Thoracic aorta (tissue), 2 donors: ENCODE measurements around the gene VAPB. TPM values are rescaled to one million over a fixed set of nuclear protein-coding genes. Genes with fewer than 3 reads are reported as not detected.

Source experiments
- ATAC-seq: fragments of 150-250 bp; one replicate; pipeline ENCODE4 v1.8.0; 2017; ENCODE audit warnings: low read depth; ENCODE audit not compliant: insufficient number of reproducible peaks, low FRiP score
- DNase-seq: peaks from one replicate; pipeline ENCODE4 v3.0.0-alpha.2; 2020; ENCODE audit warnings: low spot score
- H3K27ac ChIP-seq, 2 donors: fragments of 200-600 bp; sonication (generic); 1 replicate in 1 of 2; 2 replicates in 1 of 2; pipeline ENCODE4 v1.5.1; 2016; ENCODE audit warnings: mild to moderate bottlenecking in 2 of 2, moderate library complexity in 2 of 2
- H3K27me3 ChIP-seq: fragments of 200-600 bp; sonication (generic); replicated peaks from 2 replicates; pipeline ENCODE4 v1.6.0; 2016; ENCODE audit warnings: mild to moderate bottlenecking; ENCODE audit not compliant: insufficient read depth
- H3K36me3 ChIP-seq: fragments of 200-600 bp; sonication (generic); one replicate; pipeline ENCODE4 v1.5.1; 2016
- H3K4me1 ChIP-seq, 2 donors: fragments of 200-600 bp; sonication (generic); 1 replicate in 1 of 2; 2 replicates in 1 of 2; pipeline versions ENCODE4 v1.5.1 to v1.6.0; 2016; ENCODE audit warnings: low read depth in 2 of 2, mild to moderate bottlenecking in 1 of 2; ENCODE audit not compliant: control insufficient read depth in 1 of 2
- H3K4me3 ChIP-seq: fragments of 200-600 bp; sonication (generic); 2 replicates; pipeline ENCODE4 v1.5.1; 2016; ENCODE audit warnings: mild to moderate bottlenecking
- H3K9me3 ChIP-seq: fragments of 200-600 bp; sonication (generic); 2 replicates; pipeline ENCODE4 v1.5.1; 2016
- total RNA-seq, 2 donors: library from RNA; depleted of rRNA; stranded (reverse); fragments of >200 nt; gene quantifications; one replicate each; pipeline versions ENCODE4 v1.1.0 to v1.2.3, GENCODE V29; 2016
- TF ChIP-seq, protein P1 (sequence below): fragments of 200-600 bp; sonication (generic); IDR thresholded peaks from one replicate; pipeline ENCODE4 v1.5.1; 2019; ENCODE audit warnings: antibody characterized with exemption

Gene VAPB
- total RNA-seq, 2 donors from 2014 or later: 21.5 to 32.8 TPM

DNA sequence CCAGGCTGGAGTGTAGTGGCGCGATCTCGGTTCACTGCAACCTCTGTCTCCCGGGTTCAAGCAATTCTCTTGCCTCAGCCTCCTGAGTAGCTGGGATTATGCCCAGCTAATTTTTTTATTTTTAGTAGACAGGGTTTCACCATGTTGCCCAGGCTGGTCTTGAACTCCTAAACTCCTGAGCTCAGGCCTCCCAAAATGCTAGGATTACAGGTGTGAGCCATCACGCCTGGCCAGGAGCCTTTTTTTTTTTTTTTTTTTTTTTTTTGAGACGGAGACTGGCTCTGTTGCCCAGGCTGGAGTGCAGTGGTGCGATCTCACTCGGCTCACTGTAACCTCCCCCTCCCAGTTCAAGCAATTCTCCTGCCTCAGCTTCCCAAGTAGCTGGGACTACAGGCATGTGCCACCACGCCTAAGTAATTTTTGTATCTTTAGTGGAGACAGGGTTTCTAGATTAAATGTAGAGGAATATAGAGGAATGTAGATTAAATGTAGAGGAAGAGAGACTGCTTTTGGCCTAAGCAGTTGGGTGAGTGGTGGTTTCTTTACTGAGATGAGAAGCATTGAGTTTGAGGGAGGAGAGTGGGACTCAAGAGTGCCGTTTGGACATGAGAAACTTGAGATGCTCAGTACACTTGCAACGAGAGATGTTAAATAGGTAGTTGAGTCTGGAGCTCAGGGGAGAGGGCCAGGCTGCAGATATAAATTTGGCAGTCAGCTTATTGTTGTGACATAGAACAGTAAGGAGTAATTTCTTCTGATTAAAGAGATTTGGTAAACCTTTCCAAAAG lies 16.7 kb downstream of the VAPB start:
- ATAC-seq: no peak
- Histone ChIP-seq H3K4me3 (no peak overlapping the region), H3K36me3 (no peaks in the 10 kb centered on the region), H3K4me1 (peaks cover 19 to 43% of the 10 kb centered on the region in 2 donors), H3K9me3 (no peaks in the 10 kb centered on the region), H3K27ac (peak overlapping the region in 1 of 2 donors; percentile 17), H3K27me3 (no peaks in the 10 kb centered on the region)
- no peak for DNase-seq
- TF ChIP-seq, protein P1, sequence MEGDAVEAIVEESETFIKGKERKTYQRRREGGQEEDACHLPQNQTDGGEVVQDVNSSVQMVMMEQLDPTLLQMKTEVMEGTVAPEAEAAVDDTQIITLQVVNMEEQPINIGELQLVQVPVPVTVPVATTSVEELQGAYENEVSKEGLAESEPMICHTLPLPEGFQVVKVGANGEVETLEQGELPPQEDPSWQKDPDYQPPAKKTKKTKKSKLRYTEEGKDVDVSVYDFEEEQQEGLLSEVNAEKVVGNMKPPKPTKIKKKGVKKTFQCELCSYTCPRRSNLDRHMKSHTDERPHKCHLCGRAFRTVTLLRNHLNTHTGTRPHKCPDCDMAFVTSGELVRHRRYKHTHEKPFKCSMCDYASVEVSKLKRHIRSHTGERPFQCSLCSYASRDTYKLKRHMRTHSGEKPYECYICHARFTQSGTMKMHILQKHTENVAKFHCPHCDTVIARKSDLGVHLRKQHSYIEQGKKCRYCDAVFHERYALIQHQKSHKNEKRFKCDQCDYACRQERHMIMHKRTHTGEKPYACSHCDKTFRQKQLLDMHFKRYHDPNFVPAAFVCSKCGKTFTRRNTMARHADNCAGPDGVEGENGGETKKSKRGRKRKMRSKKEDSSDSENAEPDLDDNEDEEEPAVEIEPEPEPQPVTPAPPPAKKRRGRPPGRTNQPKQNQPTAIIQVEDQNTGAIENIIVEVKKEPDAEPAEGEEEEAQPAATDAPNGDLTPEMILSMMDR: no peak

DNA sequence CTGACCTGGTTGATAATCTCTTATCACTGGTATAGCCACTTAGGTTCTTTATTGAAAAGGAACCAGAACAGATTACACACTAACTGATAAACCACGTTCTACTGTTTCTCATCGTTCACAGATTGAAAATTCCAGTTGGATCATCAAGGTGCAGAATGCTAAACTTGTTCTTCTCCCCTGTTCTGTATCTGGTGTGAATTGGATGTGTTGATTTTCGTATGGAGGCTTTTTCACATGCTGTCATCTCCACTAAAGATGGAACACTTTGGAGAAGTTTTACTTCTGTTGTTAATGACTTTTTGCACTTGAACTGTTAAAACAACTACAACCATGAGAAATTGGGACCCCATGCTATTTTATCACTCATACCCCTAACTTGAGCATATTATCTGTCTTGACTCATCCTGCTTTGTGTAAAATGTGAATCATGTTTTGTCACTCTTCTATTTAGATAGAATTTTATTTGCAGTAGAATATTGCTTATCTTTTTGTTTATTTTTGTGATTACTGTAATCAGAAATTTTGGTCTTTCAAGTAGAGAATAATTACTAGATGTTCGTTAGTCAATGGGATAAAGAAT lies 17.5 kb downstream of the VAPB start:
- Histone ChIP-seq H3K9me3 (no peaks in the 10 kb centered on the region), H3K4me3 (no peak overlapping the region), H3K27ac (peak overlapping the region in 1 of 2 donors; percentile 17), H3K27me3 (no peaks in the 10 kb centered on the region), H3K4me1 (peaks cover 19 to 43% of the 10 kb centered on the region in 2 donors), H3K36me3 (no peaks in the 10 kb centered on the region)
- DNase-seq (no peak), ATAC-seq (no peak)
- TF ChIP-seq, protein P1: no peak

DNA sequence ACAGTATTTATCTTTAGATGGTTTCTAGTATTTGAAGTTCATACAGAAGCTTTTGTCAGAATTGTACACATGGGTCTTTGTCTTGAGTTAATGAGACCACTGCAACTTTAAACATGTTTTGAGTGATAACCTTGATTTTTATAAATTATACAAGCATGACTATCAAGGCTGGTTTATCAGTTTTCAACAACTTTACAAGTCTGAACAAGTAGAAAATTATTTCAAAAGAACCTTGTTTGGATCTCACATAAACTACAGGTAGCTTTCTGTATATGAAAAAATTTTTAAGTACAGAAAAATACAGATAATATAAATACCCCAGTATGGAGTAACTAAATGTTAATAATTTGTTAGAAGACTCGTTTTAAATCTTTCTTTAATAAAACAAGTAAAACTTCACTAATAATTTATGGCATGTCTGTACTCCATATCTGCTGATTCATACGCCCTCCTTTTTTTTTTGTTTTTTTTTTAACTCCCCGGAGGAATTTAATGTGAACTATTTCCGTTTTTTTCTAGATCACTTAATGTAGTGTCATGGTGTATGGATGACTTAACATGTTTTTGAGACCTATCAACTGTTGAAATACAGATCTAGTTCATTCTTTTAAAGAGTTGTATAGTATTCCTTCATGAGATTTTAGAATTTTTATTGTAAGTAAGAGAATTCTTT lies 18.3 kb downstream of the VAPB start:
- H3K27ac ChIP-seq: peak overlapping the region in 1 of 2 donors; percentile 35
- H3K4me1 ChIP-seq: peaks cover 19 to 37% of the 10 kb centered on the region in 2 donors
- no peaks in the 10 kb centered on the region for H3K27me3 ChIP-seq

DNA sequence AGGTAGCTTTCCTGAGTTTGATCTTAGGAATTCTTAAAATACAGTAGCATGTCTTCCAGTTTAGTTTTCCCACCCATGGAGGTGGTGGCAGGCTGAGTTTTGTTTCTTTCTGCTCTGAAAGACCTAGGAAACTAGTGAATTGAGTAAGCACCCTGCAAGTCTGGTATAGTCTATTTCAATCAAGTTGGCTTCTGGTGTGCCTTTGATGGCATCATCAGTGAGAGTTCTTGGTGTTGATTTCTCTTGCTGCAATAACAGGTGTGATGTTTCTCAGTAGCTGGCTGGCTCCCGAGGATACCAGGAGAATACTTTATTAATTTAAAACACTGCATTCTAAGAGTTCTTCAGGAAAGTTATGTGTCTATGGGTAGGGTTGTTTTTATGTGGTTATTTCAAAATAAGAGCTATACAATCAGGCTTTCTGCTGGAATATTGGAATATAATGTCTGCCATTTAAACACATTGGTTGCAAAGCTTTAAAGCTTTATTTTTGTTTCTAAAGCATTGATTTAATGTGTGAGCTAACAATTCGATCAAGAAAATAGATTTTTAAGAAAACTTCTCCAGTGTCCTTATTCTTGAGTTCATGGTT lies 19.0 kb downstream of the VAPB start:
- Histone ChIP-seq H3K27me3 (no peaks in the 10 kb centered on the region), H3K36me3 (no peaks in the 10 kb centered on the region), H3K4me1 (peaks cover 19 to 36% of the 10 kb centered on the region in 2 donors), H3K9me3 (no peaks in the 10 kb centered on the region), H3K27ac (peak overlapping the region in 1 of 2 donors; percentile 35), H3K4me3 (no peak overlapping the region)
- TF ChIP-seq, protein P1: no peak
- ATAC-seq: no peak
- no peak for DNase-seq

More for the DNA sequence above, 18.3 kb downstream of the VAPB start:
- Histone ChIP-seq H3K36me3 (no peaks in the 10 kb centered on the region), H3K9me3 (no peaks in the 10 kb centered on the region), H3K4me3 (no peak overlapping the region)
- TF ChIP-seq, protein P1: no peak
- no peak for DNase-seq
- ATAC-seq: no peak
